ENCODE measurements around the gene DLG1. TPM values are rescaled to one million over a fixed set of nuclear protein-coding genes. Genes with fewer than 3 reads are reported as not detected.

The DLG1 gene
- total and polyA plus RNA-seq, 12 donors: 20.7 to 97.4 (median 54.0) TPM

GRCh38 chr3:197167549-197167948 lies 130.9 kb downstream of the DLG1 start:
- Histone ChIP-seq H3K4me1 (peaks cover 0 to 12% (median 0%) of the 10 kb centered on the region in 9 donors), H3K27ac (no peak overlapping the region), H3K9me3 (no peaks in the 10 kb centered on the region), H3K36me3 (no peaks in the 10 kb centered on the region), H3K4me3 (no peak overlapping the region), H3K27me3 (no peaks in the 10 kb centered on the region)
- no peak for DNase-seq
- intact Hi-C loops (cut with DNase I): no loop called here
- WGBS, 2 donors: 88 to 92% methylated on average over 2 of the region's 2 CpGs
- ATAC-seq: no peak
- no peak for TF ChIP-seq CTCF (IDR thresholded peaks at IDR 0.05)

- no peaks in the 10 kb centered on the region for H3K36me3 ChIP-seq
- no peak overlapping the region for H3K27ac ChIP-seq
- H3K9me3 ChIP-seq: no peaks in the 10 kb centered on the region
- WGBS, 2 donors: 96 to 99% methylated on average over 6 of the region's 6 CpGs
- H3K4me1 ChIP-seq: peaks cover 0 to 12% (median 0%) of the 10 kb centered on the region in 9 donors
- no peak for TF ChIP-seq CTCF (IDR thresholded peaks at IDR 0.05)
- intact Hi-C loops (cut with DNase I): no loop called here
- ATAC-seq: no peak
- DNase-seq: no peak
- H3K4me3 ChIP-seq: no peak overlapping the region
- H3K27me3 ChIP-seq: no peaks in the 10 kb centered on the region
These were observed 132.5 kb downstream of the DLG1 start for GRCh38 chr3:197165890-197166289.

- peaks cover 0 to 20% (median 7%) of the 10 kb centered on the region in 9 donors for H3K4me1 ChIP-seq
- 95% methylated on average over 1 of the region's 1 CpG for WGBS, 2 donors
- no peak overlapping the region for H3K4me3 ChIP-seq
- no peak for ATAC-seq
- peaks cover 0 to 40% (median 0%) of the 10 kb centered on the region in 9 donors for H3K36me3 ChIP-seq
- DNase-seq: no peak
- H3K9me3 ChIP-seq: peaks cover 0 to 41% (median 30%) of the 10 kb centered on the region in 11 donors
- no peak for TF ChIP-seq CTCF (IDR thresholded peaks at IDR 0.05)
- H3K27me3 ChIP-seq: no peaks in the 10 kb centered on the region
- intact Hi-C loops (cut with DNase I): no loop called here
- no peak overlapping the region for H3K27ac ChIP-seq
These were observed 143.4 kb downstream of the DLG1 start for GRCh38 chr3:197155046-197155445.

GRCh38 chr3:197151580-197151979 lies 146.8 kb downstream of the DLG1 start:
- Histone ChIP-seq H3K4me3 (no peak overlapping the region), H3K9me3 (peaks cover 0 to 26% (median 18%) of the 10 kb centered on the region in 11 donors), H3K36me3 (peaks cover 0 to 24% (median 0%) of the 10 kb centered on the region in 9 donors), H3K4me1 (peaks cover 0 to 24% (median 7%) of the 10 kb centered on the region in 9 donors), H3K27ac (peak overlapping the region in 1 of 10 donors; percentile 1), H3K27me3 (no peaks in the 10 kb centered on the region)
- peak in 7 of 8 donors; percentile 64 to 92 (median 72) for ATAC-seq
- DNase-seq: peak in 1 of 2 donors; percentile 20
- no peak for TF ChIP-seq CTCF (IDR thresholded peaks at IDR 0.05)
- 79 to 93% methylated on average over 1 of the region's 1 CpG for WGBS, 2 donors
- intact Hi-C loops (cut with DNase I): no loop called here

All from heart right ventricle (tissue), 16 donors.